Activated T-helper 2 cell treated with anti-CD3 and anti-CD28 coated beads, Interferon-gamma antibody, Interleukin-2, Interleukin-4, amounts not matched to agents 10 μg/mL and 5 μg/mL and 100 μg/mL, durations not matched to agents 14 hours and 24 hours and 36 hours (primary cell): ENCODE measurements around the gene DNER. TPM values are rescaled to one million over a fixed set of nuclear protein-coding genes. Genes with fewer than 3 reads are reported as not detected.

Experiments used
- DNase-seq: peaks from one replicate; pipeline ENCODE4 v3.0.0; 2021; ENCODE audit warnings: low spot score
- H3K27ac Mint-ChIP-seq: one replicate; pipeline ENCODE4 v1.8.0; 2021; ENCODE audit warnings: mixed read lengths
- H3K27me3 Mint-ChIP-seq: one replicate; pipeline ENCODE4 v1.8.0; 2021; ENCODE audit warnings: low read depth, mixed read lengths
- H3K36me3 Mint-ChIP-seq: one replicate; pipeline ENCODE4 v1.8.0; 2021; ENCODE audit warnings: low read depth, mixed read lengths
- H3K4me1 Mint-ChIP-seq: one replicate; pipeline ENCODE4 v1.8.0; 2021; ENCODE audit warnings: low read depth, mixed read lengths
- H3K4me3 Mint-ChIP-seq: one replicate; pipeline ENCODE4 v1.8.0; 2021; ENCODE audit warnings: low read depth, mild to moderate bottlenecking, moderate library complexity, mixed read lengths
- H3K9me3 Mint-ChIP-seq: one replicate; pipeline ENCODE4 v1.8.0; 2021; ENCODE audit warnings: mixed read lengths
- intact Hi-C: fragments of 100-400 bp; cut with micrococcal nuclease; formaldehyde crosslinking; loops from one replicate; pipeline ENCODE4 v1.15.1; 2023
- total RNA-seq: library from RNA; stranded (reverse); gene quantifications from 2 replicates; pipeline ENCODE4 v1.2.3, GENCODE V29; 2022

The DNER gene
- total RNA-seq, 1 donor from 2014 or later = not detected

DNA sequence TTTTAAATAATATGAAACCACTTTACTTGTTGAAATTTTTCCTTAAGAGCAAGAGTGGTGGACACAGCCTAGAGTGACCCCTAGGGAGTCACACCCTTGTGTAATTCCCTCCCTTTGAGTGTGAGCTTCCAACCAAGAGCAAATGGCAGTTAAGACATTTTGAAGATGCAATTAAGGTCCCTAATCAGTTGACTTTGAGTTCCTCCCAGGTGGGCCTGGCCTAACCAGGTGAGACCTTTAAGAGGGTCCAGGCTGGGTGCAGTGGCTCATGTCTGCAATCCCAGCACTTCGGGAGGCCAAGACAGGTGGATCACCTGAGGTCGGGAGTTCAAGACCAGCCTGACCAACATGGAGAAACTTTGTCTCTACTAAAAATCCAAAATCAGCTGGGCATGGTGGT, 299.7 kb downstream of the DNER start:
- H3K27ac Mint-ChIP-seq = no peak overlapping the region
- H3K4me1 Mint-ChIP-seq = no peaks in the 10 kb centered on the region
- no peaks in the 10 kb centered on the region for H3K9me3 Mint-ChIP-seq
- no peak overlapping the region for H3K4me3 Mint-ChIP-seq
- H3K27me3 Mint-ChIP-seq = no peaks in the 10 kb centered on the region
- intact Hi-C loops = no loop called here
- no peaks in the 10 kb centered on the region for H3K36me3 Mint-ChIP-seq
- DNase-seq = no peak

DNA sequence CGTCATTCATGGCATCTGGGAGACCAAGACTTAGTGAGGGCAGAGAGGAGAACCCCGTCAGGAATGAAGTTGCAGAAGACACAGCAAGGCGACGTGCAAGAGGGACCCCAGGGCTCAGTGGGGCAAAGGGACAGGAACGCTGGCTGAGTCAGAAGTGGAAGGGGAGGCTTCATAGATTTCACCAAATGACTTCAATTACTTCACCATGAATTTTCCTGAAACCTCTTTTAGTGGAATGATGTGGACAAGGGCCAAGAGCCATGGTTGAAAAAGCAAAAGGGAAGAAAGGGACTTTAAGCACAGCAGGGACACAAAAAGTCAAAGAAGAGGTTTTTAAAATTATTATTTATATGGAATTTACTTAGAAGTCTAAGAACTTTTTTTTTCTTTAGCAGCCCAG, 301.7 kb downstream of the DNER start:
- no peak overlapping the region for H3K27ac Mint-ChIP-seq

DNA sequence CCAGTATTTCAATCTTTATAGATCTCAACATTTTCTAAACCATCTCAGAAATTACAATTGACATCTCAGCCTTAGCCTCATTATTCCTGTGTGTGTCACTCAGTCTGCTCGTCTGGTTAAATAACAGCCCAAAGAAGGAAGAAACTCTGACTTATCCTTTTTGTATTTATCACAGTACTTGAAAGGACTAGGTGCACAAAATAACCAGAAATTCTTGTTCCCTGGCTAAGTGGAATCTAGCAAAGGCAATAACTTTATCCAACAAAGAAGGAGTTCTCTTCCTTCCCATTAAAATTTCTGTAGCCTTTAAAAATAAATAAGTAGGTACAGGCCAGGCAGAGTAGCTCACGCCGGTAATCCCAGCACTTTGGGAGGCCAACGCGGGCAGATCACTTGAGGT, 303.4 kb downstream of the DNER start:
- Mint-ChIP-seq H3K9me3 (no peaks in the 10 kb centered on the region), H3K27ac (no peak overlapping the region), H3K36me3 (no peaks in the 10 kb centered on the region), H3K4me1 (no peaks in the 10 kb centered on the region), H3K4me3 (no peak overlapping the region), H3K27me3 (no peaks in the 10 kb centered on the region)
- intact Hi-C loops = no loop called here
- no peak for DNase-seq

More for the DNA sequence above, 301.7 kb downstream of the DNER start:
- intact Hi-C loops = no loop called here
- no peaks in the 10 kb centered on the region for H3K9me3 Mint-ChIP-seq
- H3K4me1 Mint-ChIP-seq = no peaks in the 10 kb centered on the region
- no peaks in the 10 kb centered on the region for H3K27me3 Mint-ChIP-seq
- DNase-seq = no peak
- no peak overlapping the region for H3K4me3 Mint-ChIP-seq
- H3K36me3 Mint-ChIP-seq = no peaks in the 10 kb centered on the region

DNA sequence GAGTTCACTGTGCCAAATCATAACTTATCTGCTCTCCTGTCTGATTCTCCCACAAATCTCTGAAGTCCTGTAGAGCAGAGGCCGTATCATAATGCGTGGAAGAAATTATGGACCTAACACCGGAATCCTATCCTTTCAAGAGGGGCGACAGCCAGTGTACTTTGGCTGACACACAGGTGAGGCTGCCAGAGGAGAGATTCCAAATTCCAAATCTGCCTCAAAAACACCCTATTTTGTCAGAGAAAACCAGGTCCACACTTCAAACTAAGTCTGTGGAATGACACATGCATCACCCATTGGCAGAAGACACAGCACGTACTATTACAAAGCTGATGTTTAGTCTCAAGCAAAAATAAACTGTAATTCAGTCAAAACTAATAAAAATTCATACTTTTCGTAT, 304.1 kb downstream of the DNER start:
- Mint-ChIP-seq H3K27me3 (no peaks in the 10 kb centered on the region), H3K4me3 (no peak overlapping the region), H3K27ac (no peak overlapping the region), H3K9me3 (no peaks in the 10 kb centered on the region), H3K4me1 (no peaks in the 10 kb centered on the region), H3K36me3 (no peaks in the 10 kb centered on the region)
- intact Hi-C loops = no loop called here
- DNase-seq = no peak

DNA sequence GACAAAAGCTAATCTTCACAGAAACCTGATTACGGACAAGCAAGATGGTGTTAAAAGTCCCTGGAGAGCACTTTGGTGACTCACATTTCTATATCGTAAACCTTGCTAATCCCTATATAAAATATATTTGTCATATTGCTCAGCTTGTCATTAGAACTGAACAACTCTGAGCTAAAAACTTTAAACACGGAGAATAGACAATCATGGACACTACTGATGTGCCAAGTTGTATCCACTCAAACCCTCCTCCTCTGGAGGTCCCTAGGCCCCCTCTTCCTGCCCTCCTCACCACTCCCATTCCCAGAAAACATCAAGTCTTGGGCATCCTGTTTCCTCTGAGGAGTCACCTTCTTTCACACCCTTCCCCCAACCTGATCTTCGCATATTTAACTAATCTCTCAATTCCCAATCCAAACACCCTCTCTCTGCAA, 304.6 kb downstream of the DNER start:
- Mint-ChIP-seq H3K4me3 (no peak overlapping the region), H3K27me3 (no peaks in the 10 kb centered on the region), H3K27ac (no peak overlapping the region), H3K36me3 (no peaks in the 10 kb centered on the region), H3K9me3 (no peaks in the 10 kb centered on the region), H3K4me1 (no peaks in the 10 kb centered on the region)
- intact Hi-C loops = no loop called here
- no peak for DNase-seq

DNA sequence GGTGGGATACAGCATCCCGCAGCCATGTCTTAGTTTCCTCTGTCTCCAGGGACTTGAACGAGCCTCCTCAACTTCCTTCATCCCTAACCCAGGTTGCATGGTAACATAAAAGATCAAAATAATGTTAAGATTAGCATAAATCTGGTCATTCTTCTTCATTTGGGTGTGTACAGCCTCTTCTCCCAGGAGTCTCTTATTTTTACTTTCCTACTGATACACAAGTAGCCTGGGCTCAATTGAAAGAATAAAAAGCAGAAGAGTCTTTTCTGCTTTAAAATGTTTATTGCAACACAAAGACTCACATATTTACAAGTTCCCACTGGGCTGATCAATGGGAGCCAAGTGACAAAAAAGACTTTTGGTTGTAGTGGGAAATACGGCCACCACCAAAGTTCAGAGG, 305.4 kb downstream of the DNER start:
- H3K4me1 Mint-ChIP-seq = no peaks in the 10 kb centered on the region
- H3K4me3 Mint-ChIP-seq = no peak overlapping the region
- no peak for DNase-seq
- no peaks in the 10 kb centered on the region for H3K9me3 Mint-ChIP-seq
- no peak overlapping the region for H3K27ac Mint-ChIP-seq
- no peaks in the 10 kb centered on the region for H3K27me3 Mint-ChIP-seq
- intact Hi-C loops = no loop called here
- no peaks in the 10 kb centered on the region for H3K36me3 Mint-ChIP-seq

DNA sequence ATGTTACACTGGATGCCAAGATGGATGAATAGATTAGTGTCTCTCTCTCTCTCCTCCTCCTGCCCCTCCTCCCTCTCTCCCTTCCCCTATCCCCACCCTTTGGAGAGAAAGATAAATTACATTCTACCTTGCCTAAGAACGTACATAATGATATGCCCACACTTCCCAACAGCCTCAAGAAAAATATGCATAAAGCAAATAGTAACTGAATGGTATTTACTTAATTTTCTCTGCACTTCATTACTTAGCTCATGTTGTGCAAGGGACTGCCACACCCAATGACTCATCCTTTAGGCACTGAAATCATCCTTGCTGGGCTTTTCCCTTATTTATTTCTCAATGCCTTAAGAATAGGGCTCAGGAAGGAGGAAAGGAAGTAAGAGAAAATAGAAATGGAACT, 306.0 kb downstream of the DNER start:
- Mint-ChIP-seq H3K27me3 (no peaks in the 10 kb centered on the region), H3K36me3 (no peaks in the 10 kb centered on the region), H3K4me3 (no peak overlapping the region), H3K27ac (no peak overlapping the region), H3K4me1 (no peaks in the 10 kb centered on the region), H3K9me3 (no peaks in the 10 kb centered on the region)
- intact Hi-C loops = no loop called here
- no peak for DNase-seq

DNA sequence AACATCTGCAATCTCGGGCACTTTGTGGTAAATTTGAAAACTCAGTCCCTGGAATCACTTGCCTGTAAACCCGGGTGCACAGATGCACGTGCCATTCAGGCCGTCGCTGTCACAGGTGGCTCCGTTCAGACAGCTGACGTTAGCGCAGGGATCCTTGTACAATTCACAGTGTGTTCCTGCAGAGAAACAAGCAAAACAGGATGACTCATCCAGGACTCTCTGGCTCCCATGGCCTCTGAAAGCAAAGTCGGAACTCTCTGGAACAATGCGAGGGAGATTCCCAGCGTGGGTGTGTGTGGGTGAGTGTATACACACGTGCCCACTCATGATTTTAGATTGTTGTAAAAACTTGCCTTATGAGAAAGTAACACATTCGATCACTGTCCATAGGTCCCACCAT, 307.2 kb downstream of the DNER start:
- no peak for DNase-seq
- no peaks in the 10 kb centered on the region for H3K36me3 Mint-ChIP-seq
- H3K9me3 Mint-ChIP-seq = no peaks in the 10 kb centered on the region
- H3K4me1 Mint-ChIP-seq = no peaks in the 10 kb centered on the region
- no peaks in the 10 kb centered on the region for H3K27me3 Mint-ChIP-seq
- H3K27ac Mint-ChIP-seq = no peak overlapping the region
- intact Hi-C loops = no loop called here
- H3K4me3 Mint-ChIP-seq = no peak overlapping the region

DNA sequence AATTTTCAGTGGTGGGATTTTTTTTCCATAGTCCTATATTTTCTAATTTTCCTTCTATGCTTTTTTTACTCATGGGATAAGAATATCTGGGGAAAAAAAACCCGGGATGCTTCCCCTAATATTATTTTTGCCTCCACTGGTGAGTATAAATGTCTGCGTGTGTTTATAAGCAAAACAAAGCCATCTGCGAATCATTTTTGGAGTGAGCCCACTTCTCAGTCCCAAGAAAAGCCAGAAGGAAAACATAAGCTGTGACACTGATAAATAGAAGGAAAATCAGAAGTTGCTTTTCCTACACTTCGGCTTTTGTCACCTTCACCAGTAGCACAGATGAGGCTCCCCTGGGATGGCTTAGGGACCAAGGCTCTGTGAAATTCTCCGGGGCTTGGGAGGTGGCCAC, 308.6 kb downstream of the DNER start:
- Mint-ChIP-seq H3K27me3 (no peaks in the 10 kb centered on the region), H3K4me3 (no peak overlapping the region), H3K27ac (no peak overlapping the region), H3K4me1 (no peaks in the 10 kb centered on the region), H3K9me3 (no peaks in the 10 kb centered on the region), H3K36me3 (no peaks in the 10 kb centered on the region)
- DNase-seq = no peak
- intact Hi-C loops = no loop called here

DNA sequence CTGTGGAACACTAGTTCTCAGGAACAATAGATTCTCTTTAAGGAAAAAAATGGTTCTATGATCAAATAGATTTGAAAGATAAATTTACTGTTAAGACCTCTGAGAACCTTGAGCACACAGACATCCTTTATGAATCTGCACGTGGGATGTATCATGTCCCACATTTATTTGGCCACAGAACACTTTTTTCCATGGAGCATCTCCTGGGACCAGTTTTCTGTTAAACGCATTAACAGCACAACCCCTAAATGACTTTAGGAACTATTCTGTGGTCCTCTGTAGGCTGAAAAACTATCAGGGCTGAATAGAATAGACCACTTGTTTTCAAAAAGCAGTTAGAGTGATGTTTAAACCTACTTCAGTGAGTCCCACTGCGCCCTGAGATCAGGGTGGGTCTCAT, 311.1 kb downstream of the DNER start:
- no peak overlapping the region for H3K27ac Mint-ChIP-seq
- intact Hi-C loops = no loop called here

DNA sequence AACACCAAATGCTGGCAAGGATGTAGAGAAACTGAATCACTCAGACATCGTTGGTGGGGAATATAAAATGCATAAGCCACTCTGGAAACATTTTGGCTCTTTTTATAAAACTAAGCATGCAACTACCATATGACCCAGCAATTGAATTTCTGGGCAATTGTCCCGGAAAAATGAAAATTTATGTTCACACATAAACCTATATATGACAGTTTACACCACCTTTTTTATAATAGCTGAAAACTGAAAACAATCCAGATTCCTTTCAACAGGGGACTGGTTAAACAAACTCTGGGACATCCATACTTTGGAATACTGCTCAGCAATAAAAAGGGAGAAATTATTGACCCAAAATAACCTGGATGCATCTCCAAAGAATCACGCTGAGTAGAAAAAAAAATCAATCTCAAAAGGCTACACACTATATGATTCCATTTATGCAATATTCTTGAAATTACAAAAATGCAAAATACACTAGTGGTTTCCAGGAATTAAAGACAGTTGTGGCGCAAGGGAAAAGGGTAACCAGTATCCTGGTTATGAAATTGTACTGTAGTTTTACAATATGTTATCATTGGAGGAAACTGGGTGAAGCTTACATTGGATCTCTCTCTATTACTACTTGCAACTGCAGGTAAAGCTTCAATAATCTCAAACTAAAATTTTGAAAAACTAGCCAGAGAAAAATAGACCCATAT, 313.0 kb downstream of the DNER start:
- H3K36me3 Mint-ChIP-seq = no peaks in the 10 kb centered on the region
- H3K27me3 Mint-ChIP-seq = no peaks in the 10 kb centered on the region
- no peaks in the 10 kb centered on the region for H3K4me1 Mint-ChIP-seq
- no peak for DNase-seq
- no peaks in the 10 kb centered on the region for H3K9me3 Mint-ChIP-seq
- H3K4me3 Mint-ChIP-seq = no peak overlapping the region
- H3K27ac Mint-ChIP-seq = no peak overlapping the region
- intact Hi-C loops = no loop called here

More for the DNA sequence above, 311.1 kb downstream of the DNER start:
- Mint-ChIP-seq H3K4me3 (no peak overlapping the region), H3K4me1 (no peaks in the 10 kb centered on the region), H3K9me3 (no peaks in the 10 kb centered on the region), H3K27me3 (no peaks in the 10 kb centered on the region), H3K36me3 (no peaks in the 10 kb centered on the region)
- DNase-seq = no peak

DNA sequence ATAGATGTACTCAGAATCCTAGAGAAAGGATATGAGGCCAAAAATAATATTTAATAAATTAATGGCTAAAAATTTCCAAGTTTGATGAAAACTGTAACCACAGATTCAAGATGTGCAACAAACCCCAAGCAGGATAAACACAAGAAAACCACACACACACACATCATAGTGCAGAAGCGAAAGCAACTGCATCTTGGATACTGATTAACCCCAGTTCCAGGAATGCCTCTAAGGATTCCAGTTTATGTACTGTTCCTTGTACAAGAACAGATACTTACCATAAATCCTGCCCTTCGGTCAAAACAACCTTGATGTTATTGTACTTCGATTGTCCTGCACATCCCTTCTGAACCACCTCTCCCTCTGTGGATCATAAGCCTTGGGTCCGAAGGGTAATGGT, 320.4 kb downstream of the DNER start:
- no peaks in the 10 kb centered on the region for H3K27me3 Mint-ChIP-seq
- no peak overlapping the region for H3K27ac Mint-ChIP-seq
- no peak for DNase-seq
- H3K36me3 Mint-ChIP-seq = no peaks in the 10 kb centered on the region
- H3K4me1 Mint-ChIP-seq = no peaks in the 10 kb centered on the region
- H3K4me3 Mint-ChIP-seq = no peak overlapping the region
- H3K9me3 Mint-ChIP-seq = peaks cover 10% of the 10 kb centered on the region
- intact Hi-C loops = no loop called here

DNA sequence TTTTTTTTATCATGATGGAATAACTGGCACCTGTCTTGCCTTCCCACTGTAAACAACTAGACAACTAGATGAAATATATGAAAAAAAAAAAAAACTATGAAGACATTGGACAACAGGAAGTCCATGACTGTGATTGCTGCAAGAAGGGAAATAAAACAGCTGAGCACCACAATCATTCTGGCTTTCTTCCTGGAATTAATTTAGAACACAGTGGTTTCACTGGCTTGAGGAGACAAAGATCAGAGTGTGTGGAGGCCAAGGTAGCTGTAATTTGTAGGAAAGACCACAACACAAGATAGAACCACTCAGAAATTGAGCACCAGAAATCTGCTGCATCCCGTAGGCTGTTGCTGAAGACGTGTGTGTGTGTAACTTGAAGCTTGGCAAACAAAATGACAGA, 322.2 kb downstream of the DNER start:
- Mint-ChIP-seq H3K27ac (no peak overlapping the region), H3K4me3 (no peak overlapping the region), H3K4me1 (no peaks in the 10 kb centered on the region), H3K9me3 (peaks cover 12% of the 10 kb centered on the region), H3K36me3 (no peaks in the 10 kb centered on the region), H3K27me3 (no peaks in the 10 kb centered on the region)
- intact Hi-C loops = no loop called here
- DNase-seq = no peak

DNA sequence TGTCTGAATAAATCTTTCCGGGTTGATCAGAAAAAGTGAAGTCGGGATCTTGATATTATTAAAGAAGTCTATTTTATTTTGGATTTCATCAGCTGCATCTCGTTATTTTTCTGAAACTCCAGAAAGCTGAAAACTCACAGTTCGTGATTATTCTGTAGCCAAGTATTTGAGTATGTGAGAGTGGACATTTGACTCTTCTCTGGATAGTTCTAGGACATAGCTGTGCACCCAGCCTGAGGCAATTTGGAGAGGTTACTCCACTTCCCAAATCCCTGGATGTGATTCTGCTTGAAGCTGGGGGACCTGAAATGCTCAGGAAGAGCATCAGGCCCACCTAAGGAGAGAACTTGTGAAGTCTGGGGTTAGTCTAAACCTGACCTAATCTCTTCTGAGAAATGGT, 325.6 kb downstream of the DNER start:
- H3K4me3 Mint-ChIP-seq = no peak overlapping the region
- no peaks in the 10 kb centered on the region for H3K4me1 Mint-ChIP-seq
- no peak overlapping the region for H3K27ac Mint-ChIP-seq
- peaks cover 23% of the 10 kb centered on the region for H3K9me3 Mint-ChIP-seq
- no peaks in the 10 kb centered on the region for H3K36me3 Mint-ChIP-seq
- H3K27me3 Mint-ChIP-seq = no peaks in the 10 kb centered on the region
- intact Hi-C loops = no loop called here
- no peak for DNase-seq
